ENCODE data around the gene UBXN7.

- TF ChIP-seq ARNTL (CRISPR knock-in tag; IDR thresholded peaks at IDR 0.05; ENCODE audit: borderline replicate concordance, low read depth) (no peak), CSRNP3 (CRISPR knock-in tag; IDR thresholded peaks at IDR 0.05) (no peak), GLIS3 (CRISPR knock-in tag; IDR thresholded peaks at IDR 0.05) (no peak)
Measured at GRCh38 chr3:196418601-196419000, 13.6 kb downstream of the UBXN7 start.

Data from SK-N-SH treated with all-trans-retinoic acid at 6 μM for 48 hours (cell line).